HEK293 (cell line): ENCODE measurements around the gene SERTAD1.

Experiments used
- HOXA7 ChIP-seq: sonication (generic); formaldehyde crosslinking; IDR thresholded peaks from 2 replicates; pipeline ENCODE4 v1.8.1; 2022; ENCODE audit warnings: missing genetic modification reagents, borderline replicate concordance
- HOXC10 ChIP-seq: sonication (generic); formaldehyde crosslinking; IDR thresholded peaks from 2 replicates; pipeline ENCODE4 v1.8.1; 2023; ENCODE audit warnings: mild to moderate bottlenecking, missing genetic modification reagents
- HOXD13 ChIP-seq: sonication (generic); formaldehyde crosslinking; IDR thresholded peaks from 2 replicates; pipeline ENCODE4 v1.8.0; 2022; ENCODE audit warnings: missing genetic modification reagents, borderline replicate concordance
- KLF8 ChIP-seq: fragments of 450-650 bp; formaldehyde crosslinking; IDR thresholded peaks from 2 replicates; pipeline ENCODE4 v1.5.1; 2016; ENCODE audit warnings: missing biosample characterization, missing genetic modification characterization
- SCRT2 ChIP-seq: fragments of 450-650 bp; formaldehyde crosslinking; IDR thresholded peaks from 2 replicates; pipeline ENCODE4 v1.5.1; 2016; ENCODE audit warnings: missing biosample characterization, missing genetic modification characterization
- ZBTB17 ChIP-seq: fragments of 450-650 bp; formaldehyde crosslinking; IDR thresholded peaks from 2 replicates; pipeline ENCODE4 v1.5.1; 2016; ENCODE audit warnings: missing biosample characterization, missing genetic modification characterization
- ZEB2 ChIP-seq: fragments of 450-650 bp; formaldehyde crosslinking; IDR thresholded peaks from 2 replicates; pipeline ENCODE4 v1.5.1; 2016; ENCODE audit warnings: missing biosample characterization, missing genetic modification characterization
- ZFP41 ChIP-seq: fragments of 450-650 bp; formaldehyde crosslinking; IDR thresholded peaks from 2 replicates; pipeline ENCODE4 v1.5.1; 2016; ENCODE audit warnings: missing biosample characterization, missing genetic modification characterization, borderline replicate concordance
- ZNF10 ChIP-seq: fragments of 450-650 bp; formaldehyde crosslinking; IDR thresholded peaks from 2 replicates; pipeline ENCODE4 v1.5.1; 2017; ENCODE audit warnings: missing biosample characterization, missing genetic modification characterization
- ZNF121 ChIP-seq: fragments of 450-650 bp; formaldehyde crosslinking; IDR thresholded peaks from 2 replicates; pipeline ENCODE4 v1.5.1; 2016; ENCODE audit warnings: missing biosample characterization, missing genetic modification characterization
- ZNF239 ChIP-seq: fragments of 450-650 bp; formaldehyde crosslinking; IDR thresholded peaks from 2 replicates; pipeline ENCODE4 v1.5.1; 2016; ENCODE audit warnings: missing biosample characterization, missing genetic modification characterization
- ZNF24 ChIP-seq: fragments of 450-650 bp; formaldehyde crosslinking; IDR thresholded peaks from 2 replicates; pipeline ENCODE4 v1.5.1; 2016; ENCODE audit warnings: missing biosample characterization, missing genetic modification characterization
- ZNF391 ChIP-seq: fragments of 450-650 bp; formaldehyde crosslinking; IDR thresholded peaks from 2 replicates; pipeline ENCODE4 v1.5.1; 2016; ENCODE audit warnings: low read depth, missing biosample characterization, missing genetic modification characterization, borderline replicate concordance
- ZNF394 ChIP-seq: fragments of 450-650 bp; formaldehyde crosslinking; IDR thresholded peaks from 2 replicates; pipeline ENCODE4 v1.5.1; 2016; ENCODE audit warnings: missing biosample characterization, missing genetic modification characterization, mild to moderate bottlenecking, moderate library complexity, borderline replicate concordance
- ZNF48 ChIP-seq: fragments of 450-650 bp; formaldehyde crosslinking; IDR thresholded peaks from 2 replicates; pipeline ENCODE4 v1.5.1; 2016; ENCODE audit warnings: missing biosample characterization, missing genetic modification characterization
- ZNF560 ChIP-seq: fragments of 450-650 bp; formaldehyde crosslinking; IDR thresholded peaks from 2 replicates; pipeline ENCODE4 v1.5.1; 2017; ENCODE audit warnings: missing biosample characterization, missing genetic modification characterization, borderline replicate concordance
- ZNF561 ChIP-seq: fragments of 450-650 bp; IDR thresholded peaks from 2 replicates; pipeline ENCODE4 v1.5.1; 2018; ENCODE audit warnings: missing biosample characterization, missing genetic modification characterization, borderline replicate concordance
- ZNF621 ChIP-seq: fragments of 450-650 bp; formaldehyde crosslinking; IDR thresholded peaks from 2 replicates; pipeline ENCODE4 v1.5.1; 2017; ENCODE audit warnings: missing biosample characterization, missing genetic modification characterization
- ZNF623 ChIP-seq: fragments of 450-650 bp; formaldehyde crosslinking; IDR thresholded peaks from 2 replicates; pipeline ENCODE4 v1.5.1; 2016; ENCODE audit warnings: missing biosample characterization, missing genetic modification characterization
- ZNF664 ChIP-seq: fragments of 450-650 bp; formaldehyde crosslinking; IDR thresholded peaks from 2 replicates; pipeline ENCODE4 v1.5.1; 2016; ENCODE audit warnings: missing biosample characterization, missing genetic modification characterization
- ZNF670 ChIP-seq: fragments of 450-650 bp; formaldehyde crosslinking; IDR thresholded peaks from 2 replicates; pipeline ENCODE4 v1.5.1; 2016; ENCODE audit warnings: missing biosample characterization, missing genetic modification characterization, low read depth
- ZNF791 ChIP-seq: fragments of 450-650 bp; formaldehyde crosslinking; IDR thresholded peaks from 2 replicates; pipeline ENCODE4 v1.5.1; 2016; ENCODE audit warnings: missing biosample characterization, missing genetic modification characterization
- ZNF837 ChIP-seq: fragments of 450-650 bp; formaldehyde crosslinking; IDR thresholded peaks from 2 replicates; pipeline ENCODE4 v1.5.1; 2016; ENCODE audit warnings: missing biosample characterization, missing genetic modification characterization
- ZSCAN16 ChIP-seq: fragments of 450-650 bp; formaldehyde crosslinking; IDR thresholded peaks from 2 replicates; pipeline ENCODE4 v1.5.1; 2016; ENCODE audit warnings: missing biosample characterization, missing genetic modification characterization
- TF ChIP-seq, protein P1 (sequence below): fragments of 450-650 bp; formaldehyde crosslinking; IDR thresholded peaks from 2 replicates; pipeline ENCODE4 v1.5.1; 2016; ENCODE audit warnings: missing biosample characterization, missing genetic modification characterization, borderline replicate concordance
- TF ChIP-seq, protein P2 (sequence below): fragments of 450-650 bp; IDR thresholded peaks from 2 replicates; pipeline ENCODE4 v1.5.1; 2018; ENCODE audit warnings: missing biosample characterization, missing genetic modification characterization
- TF ChIP-seq, protein P3 (sequence below): fragments of 450-650 bp; formaldehyde crosslinking; IDR thresholded peaks from 2 replicates; pipeline ENCODE4 v1.5.1; 2016; ENCODE audit warnings: missing biosample characterization, missing genetic modification characterization
- TF ChIP-seq, protein P4 (sequence below): fragments of 450-650 bp; formaldehyde crosslinking; IDR thresholded peaks from 2 replicates; pipeline ENCODE4 v1.5.1; 2016; ENCODE audit warnings: missing biosample characterization, missing genetic modification characterization, borderline replicate concordance

SERTAD1 gene

DNA sequence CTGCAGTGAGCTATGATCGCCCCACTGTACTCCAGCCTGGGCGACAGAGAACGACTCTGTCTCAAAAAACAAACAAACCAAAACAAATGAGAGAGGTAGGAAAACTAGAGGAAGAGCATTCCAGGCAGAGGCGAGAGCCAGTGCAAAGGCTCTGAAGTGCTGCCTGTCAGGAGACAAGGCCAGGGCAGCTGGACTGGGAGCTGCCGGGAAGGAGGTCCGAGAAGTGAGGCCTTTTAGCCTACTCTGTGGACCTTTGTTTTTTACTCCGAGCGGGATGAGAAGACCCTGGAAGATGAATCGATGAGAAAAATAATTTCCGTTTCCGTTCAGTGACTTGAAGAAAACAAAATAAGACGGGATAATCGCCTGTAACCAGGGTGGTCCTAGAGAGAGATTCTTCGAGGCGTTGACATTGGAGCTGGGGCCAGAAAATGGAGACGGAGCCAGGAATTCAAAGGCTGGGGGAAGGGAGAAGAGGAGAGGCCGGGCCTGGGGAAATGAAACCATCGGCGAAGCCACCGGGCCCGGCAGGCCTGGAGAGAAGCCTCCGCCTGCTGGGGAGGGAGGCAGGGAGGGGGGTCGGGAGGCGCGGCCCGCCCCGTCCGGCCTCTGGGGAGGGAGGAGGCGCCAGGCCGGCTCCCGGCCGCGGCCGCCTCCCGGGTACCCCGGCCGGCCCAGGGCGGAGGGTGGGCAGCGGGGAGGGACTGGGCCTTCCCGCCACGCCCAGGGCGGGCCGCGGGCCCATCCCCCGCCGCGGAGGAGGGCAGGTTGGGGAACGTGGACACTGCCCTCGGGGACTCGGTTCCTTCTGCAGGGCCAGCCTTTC, 7.8 kb upstream of the SERTAD1 start (continued):
- TF ChIP-seq ZNF48 (no peak), ZNF121 (tag by site-specific recombination) (no peak), ZNF10 (tag by site-specific recombination) (0 out of 2 replicates have a peak, but pooled peaks have one; percentile 48), ZNF621 (tag by site-specific recombination) (no peak), ZNF664 (tag by site-specific recombination) (no peak; the same call in 1 of the 2 replicates), ZNF623 (tag by site-specific recombination) (peak; percentile 33; the same call in 1 of the 2 replicates), ZFP41 (tag by site-specific recombination) (no peak), ZNF791 (no peak), SCRT2 (no peak), ZNF560 (tag by site-specific recombination) (no peak), ZSCAN16 (no peak), ZNF670 (tag by site-specific recombination) (no peak), ZNF561 (peak; percentile 89), ZEB2 (tag by site-specific recombination) (peak; percentile 76), HOXC10 (no peak), HOXA7 (CRISPR knock-in tag) (no peak), ZNF837 (tag by site-specific recombination) (no peak), HOXD13 (CRISPR knock-in tag) (no peak), ZNF239 (tag by site-specific recombination) (no peak), KLF8 (tag by site-specific recombination) (peak; percentile 80), ZNF394 (tag by site-specific recombination) (peak; percentile 77), ZNF391 (tag by site-specific recombination) (0 out of 2 replicates have a peak, but pooled peaks have one; percentile 67), ZBTB17 (tag by site-specific recombination) (peak; percentile 100), ZNF24 (tag by site-specific recombination) (0 out of 2 replicates have a peak, but pooled peaks have one; percentile 42)
- TF ChIP-seq, protein P1, sequence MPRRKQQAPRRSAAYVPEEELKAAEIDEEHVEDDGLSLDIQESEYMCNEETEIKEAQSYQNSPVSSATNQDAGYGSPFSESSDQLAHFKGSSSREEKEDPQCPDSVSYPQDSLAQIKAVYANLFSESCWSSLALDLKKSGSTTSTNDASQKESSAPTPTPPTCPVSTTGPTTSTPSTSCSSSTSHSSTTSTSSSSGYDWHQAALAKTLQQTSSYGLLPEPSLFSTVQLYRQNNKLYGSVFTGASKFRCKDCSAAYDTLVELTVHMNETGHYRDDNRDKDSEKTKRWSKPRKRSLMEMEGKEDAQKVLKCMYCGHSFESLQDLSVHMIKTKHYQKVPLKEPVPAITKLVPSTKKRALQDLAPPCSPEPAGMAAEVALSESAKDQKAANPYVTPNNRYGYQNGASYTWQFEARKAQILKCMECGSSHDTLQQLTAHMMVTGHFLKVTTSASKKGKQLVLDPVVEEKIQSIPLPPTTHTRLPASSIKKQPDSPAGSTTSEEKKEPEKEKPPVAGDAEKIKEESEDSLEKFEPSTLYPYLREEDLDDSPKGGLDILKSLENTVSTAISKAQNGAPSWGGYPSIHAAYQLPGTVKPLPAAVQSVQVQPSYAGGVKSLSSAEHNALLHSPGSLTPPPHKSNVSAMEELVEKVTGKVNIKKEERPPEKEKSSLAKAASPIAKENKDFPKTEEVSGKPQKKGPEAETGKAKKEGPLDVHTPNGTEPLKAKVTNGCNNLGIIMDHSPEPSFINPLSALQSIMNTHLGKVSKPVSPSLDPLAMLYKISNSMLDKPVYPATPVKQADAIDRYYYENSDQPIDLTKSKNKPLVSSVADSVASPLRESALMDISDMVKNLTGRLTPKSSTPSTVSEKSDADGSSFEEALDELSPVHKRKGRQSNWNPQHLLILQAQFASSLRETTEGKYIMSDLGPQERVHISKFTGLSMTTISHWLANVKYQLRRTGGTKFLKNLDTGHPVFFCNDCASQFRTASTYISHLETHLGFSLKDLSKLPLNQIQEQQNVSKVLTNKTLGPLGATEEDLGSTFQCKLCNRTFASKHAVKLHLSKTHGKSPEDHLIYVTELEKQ (tag by site-specific recombination) = no peak; the same call in 1 of the 2 replicates
- TF ChIP-seq, protein P2, sequence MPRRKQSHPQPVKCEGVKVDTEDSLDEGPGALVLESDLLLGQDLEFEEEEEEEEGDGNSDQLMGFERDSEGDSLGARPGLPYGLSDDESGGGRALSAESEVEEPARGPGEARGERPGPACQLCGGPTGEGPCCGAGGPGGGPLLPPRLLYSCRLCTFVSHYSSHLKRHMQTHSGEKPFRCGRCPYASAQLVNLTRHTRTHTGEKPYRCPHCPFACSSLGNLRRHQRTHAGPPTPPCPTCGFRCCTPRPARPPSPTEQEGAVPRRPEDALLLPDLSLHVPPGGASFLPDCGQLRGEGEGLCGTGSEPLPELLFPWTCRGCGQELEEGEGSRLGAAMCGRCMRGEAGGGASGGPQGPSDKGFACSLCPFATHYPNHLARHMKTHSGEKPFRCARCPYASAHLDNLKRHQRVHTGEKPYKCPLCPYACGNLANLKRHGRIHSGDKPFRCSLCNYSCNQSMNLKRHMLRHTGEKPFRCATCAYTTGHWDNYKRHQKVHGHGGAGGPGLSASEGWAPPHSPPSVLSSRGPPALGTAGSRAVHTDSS (tag by site-specific recombination) = no peak
- TF ChIP-seq, protein P3, sequence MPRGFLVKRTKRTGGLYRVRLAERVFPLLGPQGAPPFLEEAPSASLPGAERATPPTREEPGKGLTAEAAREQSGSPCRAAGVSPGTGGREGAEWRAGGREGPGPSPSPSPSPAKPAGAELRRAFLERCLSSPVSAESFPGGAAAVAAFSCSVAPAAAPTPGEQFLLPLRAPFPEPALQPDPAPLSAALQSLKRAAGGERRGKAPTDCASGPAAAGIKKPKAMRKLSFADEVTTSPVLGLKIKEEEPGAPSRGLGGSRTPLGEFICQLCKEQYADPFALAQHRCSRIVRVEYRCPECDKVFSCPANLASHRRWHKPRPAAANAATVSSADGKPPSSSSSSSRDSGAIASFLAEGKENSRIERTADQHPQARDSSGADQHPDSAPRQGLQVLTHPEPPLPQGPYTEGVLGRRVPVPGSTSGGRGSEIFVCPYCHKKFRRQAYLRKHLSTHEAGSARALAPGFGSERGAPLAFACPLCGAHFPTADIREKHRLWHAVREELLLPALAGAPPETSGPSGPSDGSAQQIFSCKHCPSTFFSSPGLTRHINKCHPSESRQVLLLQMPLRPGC (tag by site-specific recombination) = peak; percentile 48; the same call in 1 of the 2 replicates
- TF ChIP-seq, protein P4, sequence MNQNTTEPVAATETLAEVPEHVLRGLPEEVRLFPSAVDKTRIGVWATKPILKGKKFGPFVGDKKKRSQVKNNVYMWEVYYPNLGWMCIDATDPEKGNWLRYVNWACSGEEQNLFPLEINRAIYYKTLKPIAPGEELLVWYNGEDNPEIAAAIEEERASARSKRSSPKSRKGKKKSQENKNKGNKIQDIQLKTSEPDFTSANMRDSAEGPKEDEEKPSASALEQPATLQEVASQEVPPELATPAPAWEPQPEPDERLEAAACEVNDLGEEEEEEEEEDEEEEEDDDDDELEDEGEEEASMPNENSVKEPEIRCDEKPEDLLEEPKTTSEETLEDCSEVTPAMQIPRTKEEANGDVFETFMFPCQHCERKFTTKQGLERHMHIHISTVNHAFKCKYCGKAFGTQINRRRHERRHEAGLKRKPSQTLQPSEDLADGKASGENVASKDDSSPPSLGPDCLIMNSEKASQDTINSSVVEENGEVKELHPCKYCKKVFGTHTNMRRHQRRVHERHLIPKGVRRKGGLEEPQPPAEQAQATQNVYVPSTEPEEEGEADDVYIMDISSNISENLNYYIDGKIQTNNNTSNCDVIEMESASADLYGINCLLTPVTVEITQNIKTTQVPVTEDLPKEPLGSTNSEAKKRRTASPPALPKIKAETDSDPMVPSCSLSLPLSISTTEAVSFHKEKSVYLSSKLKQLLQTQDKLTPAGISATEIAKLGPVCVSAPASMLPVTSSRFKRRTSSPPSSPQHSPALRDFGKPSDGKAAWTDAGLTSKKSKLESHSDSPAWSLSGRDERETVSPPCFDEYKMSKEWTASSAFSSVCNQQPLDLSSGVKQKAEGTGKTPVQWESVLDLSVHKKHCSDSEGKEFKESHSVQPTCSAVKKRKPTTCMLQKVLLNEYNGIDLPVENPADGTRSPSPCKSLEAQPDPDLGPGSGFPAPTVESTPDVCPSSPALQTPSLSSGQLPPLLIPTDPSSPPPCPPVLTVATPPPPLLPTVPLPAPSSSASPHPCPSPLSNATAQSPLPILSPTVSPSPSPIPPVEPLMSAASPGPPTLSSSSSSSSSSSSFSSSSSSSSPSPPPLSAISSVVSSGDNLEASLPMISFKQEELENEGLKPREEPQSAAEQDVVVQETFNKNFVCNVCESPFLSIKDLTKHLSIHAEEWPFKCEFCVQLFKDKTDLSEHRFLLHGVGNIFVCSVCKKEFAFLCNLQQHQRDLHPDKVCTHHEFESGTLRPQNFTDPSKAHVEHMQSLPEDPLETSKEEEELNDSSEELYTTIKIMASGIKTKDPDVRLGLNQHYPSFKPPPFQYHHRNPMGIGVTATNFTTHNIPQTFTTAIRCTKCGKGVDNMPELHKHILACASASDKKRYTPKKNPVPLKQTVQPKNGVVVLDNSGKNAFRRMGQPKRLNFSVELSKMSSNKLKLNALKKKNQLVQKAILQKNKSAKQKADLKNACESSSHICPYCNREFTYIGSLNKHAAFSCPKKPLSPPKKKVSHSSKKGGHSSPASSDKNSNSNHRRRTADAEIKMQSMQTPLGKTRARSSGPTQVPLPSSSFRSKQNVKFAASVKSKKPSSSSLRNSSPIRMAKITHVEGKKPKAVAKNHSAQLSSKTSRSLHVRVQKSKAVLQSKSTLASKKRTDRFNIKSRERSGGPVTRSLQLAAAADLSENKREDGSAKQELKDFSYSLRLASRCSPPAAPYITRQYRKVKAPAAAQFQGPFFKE (tag by site-specific recombination) = no peak
